SK-N-SH (cell line): ENCODE results near the gene VCAN.

Experiments
- CHD2 ChIP-seq: fragments of 150-350 bp; IDR thresholded peaks from 2 replicates; pipeline ENCODE4 v1.6.1; 2018; ENCODE audit warnings: low read length; ENCODE audit not compliant: partially characterized antibody
- EP300 ChIP-seq, 2 experiments: IDR thresholded peaks; 2 replicates each; pipeline versions ENCODE4 v1.4.0 to v1.6.1; 2012; ENCODE audit warnings: borderline replicate concordance in 1 of 2, low read depth in 1 of 2, low read length in 1 of 2
- GABPA ChIP-seq: IDR thresholded peaks from 2 replicates; pipeline ENCODE4 v1.4.0; 2012; ENCODE audit warnings: low read depth, mild to moderate bottlenecking
- MXI1 ChIP-seq: IDR thresholded peaks from 2 replicates; pipeline ENCODE4 v1.6.1; 2012; ENCODE audit warnings: mild to moderate bottlenecking, low read depth, low read length, improper control_type of control experiment
- POLR2AphosphoS5 ChIP-seq: IDR thresholded peaks from 2 replicates; pipeline ENCODE4 v1.6.1; 2012; ENCODE audit warnings: low read depth, low read length
- SIN3A ChIP-seq: IDR thresholded peaks from 2 replicates; pipeline ENCODE4 v1.6.1; 2012; ENCODE audit warnings: low read depth, mild to moderate bottlenecking, low read length, moderate library complexity, borderline replicate concordance
- TAF1 ChIP-seq: IDR thresholded peaks from 2 replicates; pipeline ENCODE4 v1.6.1; 2012; ENCODE audit warnings: low read depth, mild to moderate bottlenecking, low read length, moderate library complexity, borderline replicate concordance
- TF ChIP-seq, protein P1 (sequence below): fragments of 200-600 bp; sonication (generic); IDR thresholded peaks from 2 replicates; pipeline ENCODE4 v1.6.1; 2017; ENCODE audit warnings: antibody characterized with exemption, mild to moderate bottlenecking, moderate library complexity
- TF ChIP-seq, protein P2 (sequence below): fragments of 150-350 bp; IDR thresholded peaks from 2 replicates; pipeline ENCODE4 v1.6.1; 2017; ENCODE audit warnings: antibody characterized with exemption, low read length, low read depth, borderline replicate concordance
- TF ChIP-seq, protein P3 (sequence below): IDR thresholded peaks from 2 replicates; pipeline ENCODE4 v1.4.0; 2012; ENCODE audit warnings: low read depth

DNA sequence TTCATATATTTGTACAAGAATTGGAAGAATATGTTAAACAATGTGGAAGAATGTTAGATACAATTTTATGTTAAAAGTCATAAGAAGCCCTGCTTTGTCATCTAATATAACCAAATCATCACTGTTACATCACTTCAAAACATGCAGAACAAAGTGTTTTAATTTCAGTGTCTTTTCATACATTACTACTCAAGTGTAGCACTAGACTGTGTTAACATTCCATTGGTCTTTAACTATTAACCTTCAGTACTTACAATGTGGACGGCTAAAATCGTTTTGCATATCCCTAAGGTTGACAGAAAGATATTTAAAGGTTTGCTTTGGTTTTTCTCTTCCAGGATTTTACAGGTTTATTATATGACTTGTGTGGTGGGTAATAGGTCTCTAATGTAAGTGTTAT lies 50.9 kb downstream of the VCAN start:
- TF ChIP-seq, protein P1, sequence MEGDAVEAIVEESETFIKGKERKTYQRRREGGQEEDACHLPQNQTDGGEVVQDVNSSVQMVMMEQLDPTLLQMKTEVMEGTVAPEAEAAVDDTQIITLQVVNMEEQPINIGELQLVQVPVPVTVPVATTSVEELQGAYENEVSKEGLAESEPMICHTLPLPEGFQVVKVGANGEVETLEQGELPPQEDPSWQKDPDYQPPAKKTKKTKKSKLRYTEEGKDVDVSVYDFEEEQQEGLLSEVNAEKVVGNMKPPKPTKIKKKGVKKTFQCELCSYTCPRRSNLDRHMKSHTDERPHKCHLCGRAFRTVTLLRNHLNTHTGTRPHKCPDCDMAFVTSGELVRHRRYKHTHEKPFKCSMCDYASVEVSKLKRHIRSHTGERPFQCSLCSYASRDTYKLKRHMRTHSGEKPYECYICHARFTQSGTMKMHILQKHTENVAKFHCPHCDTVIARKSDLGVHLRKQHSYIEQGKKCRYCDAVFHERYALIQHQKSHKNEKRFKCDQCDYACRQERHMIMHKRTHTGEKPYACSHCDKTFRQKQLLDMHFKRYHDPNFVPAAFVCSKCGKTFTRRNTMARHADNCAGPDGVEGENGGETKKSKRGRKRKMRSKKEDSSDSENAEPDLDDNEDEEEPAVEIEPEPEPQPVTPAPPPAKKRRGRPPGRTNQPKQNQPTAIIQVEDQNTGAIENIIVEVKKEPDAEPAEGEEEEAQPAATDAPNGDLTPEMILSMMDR, result no peak
- TF ChIP-seq, protein P2, sequence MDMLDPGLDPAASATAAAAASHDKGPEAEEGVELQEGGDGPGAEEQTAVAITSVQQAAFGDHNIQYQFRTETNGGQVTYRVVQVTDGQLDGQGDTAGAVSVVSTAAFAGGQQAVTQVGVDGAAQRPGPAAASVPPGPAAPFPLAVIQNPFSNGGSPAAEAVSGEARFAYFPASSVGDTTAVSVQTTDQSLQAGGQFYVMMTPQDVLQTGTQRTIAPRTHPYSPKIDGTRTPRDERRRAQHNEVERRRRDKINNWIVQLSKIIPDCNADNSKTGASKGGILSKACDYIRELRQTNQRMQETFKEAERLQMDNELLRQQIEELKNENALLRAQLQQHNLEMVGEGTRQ, result no peak
- TF ChIP-seq CHD2 (no peak), GABPA (no peak), EP300 (IDR thresholded peaks at IDR 0.05; ENCODE audit: borderline replicate concordance in 1 of 2, low read depth in 1 of 2, low read length in 1 of 2) (no peak), MXI1 (no peak), POLR2AphosphoS5 (no peak), SIN3A (no peak), TAF1 (no peak)
- TF ChIP-seq, protein P3, sequence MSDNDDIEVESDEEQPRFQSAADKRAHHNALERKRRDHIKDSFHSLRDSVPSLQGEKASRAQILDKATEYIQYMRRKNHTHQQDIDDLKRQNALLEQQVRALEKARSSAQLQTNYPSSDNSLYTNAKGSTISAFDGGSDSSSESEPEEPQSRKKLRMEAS, result no peak
